NCI-H524 (cell line): ENCODE results near the gene SERPINB2.

Experiments
- DNase-seq, 2 experiments: peaks; one replicate each; lab custom pipeline; 2025; lab: John Stamatoyannopoulos, UW

SERPINB2 gene

GRCh38 chr18:63887424-63887823, at the start of gene SERPINB2:
Gene SERPINB2 (plus strand): TSS chr18:63887705. CDS start chr18:63891445, 3,740 bp downstream.
- DNase-seq = no peak

- DNase-seq = no peak
Observed at GRCh38 chr18:63843008-63843407, 44.5 kb upstream of the SERPINB2 start.

- peak; percentile 29 to 63 for DNase-seq
Observed at GRCh38 chr18:63844254-63844653, 43.3 kb upstream of the SERPINB2 start.

- DNase-seq = peak; percentile 49 to 68
Observed at GRCh38 chr18:63848159-63848558, 39.3 kb upstream of the SERPINB2 start.

GRCh38 chr18:63850020-63850419, 37.5 kb upstream of the SERPINB2 start:
- peak; percentile 35 to 67 for DNase-seq

- DNase-seq = no peak
Observed at GRCh38 chr18:63850636-63851035, 36.9 kb upstream of the SERPINB2 start.

- no peak for DNase-seq
Observed at GRCh38 chr18:63858456-63858855, 29.0 kb upstream of the SERPINB2 start.

- DNase-seq = no peak
Observed at GRCh38 chr18:63859781-63860475, 27.6 kb upstream of the SERPINB2 start.

GRCh38 chr18:63860531-63860930, 27.0 kb upstream of the SERPINB2 start:
- no peak for DNase-seq

- no peak for DNase-seq
Observed at GRCh38 chr18:63867368-63868125, 20.0 kb upstream of the SERPINB2 start.

GRCh38 chr18:63868546-63868945, 19.0 kb upstream of the SERPINB2 start:
- DNase-seq = no peak

GRCh38 chr18:63869374-63869773, 18.1 kb upstream of the SERPINB2 start:
- no peak for DNase-seq

- DNase-seq = no peak
Observed at GRCh38 chr18:63869851-63870250, 17.7 kb upstream of the SERPINB2 start.

GRCh38 chr18:63871836-63872235, 15.7 kb upstream of the SERPINB2 start:
- no peak for DNase-seq

GRCh38 chr18:63872586-63872985, 14.9 kb upstream of the SERPINB2 start:
- no peak for DNase-seq

- DNase-seq = no peak
Observed at GRCh38 chr18:63878343-63878742, 9.2 kb upstream of the SERPINB2 start.

GRCh38 chr18:63878925-63879324, 8.6 kb upstream of the SERPINB2 start:
- DNase-seq = no peak

GRCh38 chr18:63879709-63880108, 7.8 kb upstream of the SERPINB2 start:
- no peak for DNase-seq

GRCh38 chr18:63881851-63882250, 5.7 kb upstream of the SERPINB2 start:
- DNase-seq = no peak

GRCh38 chr18:63882333-63883141, 5.0 kb upstream of the SERPINB2 start:
- DNase-seq = no peak

GRCh38 chr18:63883617-63884016, 3.9 kb upstream of the SERPINB2 start:
- no peak for DNase-seq

GRCh38 chr18:63888470-63889190, 1.1 kb downstream of the SERPINB2 start:
- DNase-seq = no peak
